RCC 7860 (cell line): Measurements from ENCODE around the gene BACH1.
A peak's percentile ranks its signal among the peaks of the same experiment; 100 is the strongest.

Experiments
- DNase-seq: peaks from one replicate; pipeline ENCODE4 v3.0.0-alpha.2; 2015; ENCODE audit warnings: low spot score
- FAIRE-seq: peaks from 2 replicates; lab custom pipeline; 2012; peaks lifted over from hg19 to GRCh38; lab: Jason Lieb, UNC

Gene BACH1

DNA sequence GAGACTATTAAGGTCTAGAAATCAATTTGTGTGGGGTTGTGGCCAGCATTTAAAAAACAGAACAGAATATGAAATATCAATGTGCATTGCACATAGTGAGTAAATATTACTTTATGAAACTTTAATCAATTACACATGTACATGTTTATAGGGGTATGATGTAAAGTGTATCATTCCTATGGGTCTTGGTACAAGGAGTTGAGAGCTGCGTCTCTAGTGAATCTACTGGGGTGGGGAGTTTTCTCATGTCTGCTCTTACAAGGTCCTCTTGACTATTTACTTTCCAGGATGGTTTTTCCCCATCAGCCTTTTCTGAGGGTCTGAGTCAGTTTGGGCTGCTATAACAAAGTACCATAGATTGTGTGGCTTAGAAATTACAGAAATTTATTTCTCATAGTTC, 75.8 kb downstream of the BACH1 start:
- FAIRE-seq (no peak), DNase-seq (no peak)

DNA sequence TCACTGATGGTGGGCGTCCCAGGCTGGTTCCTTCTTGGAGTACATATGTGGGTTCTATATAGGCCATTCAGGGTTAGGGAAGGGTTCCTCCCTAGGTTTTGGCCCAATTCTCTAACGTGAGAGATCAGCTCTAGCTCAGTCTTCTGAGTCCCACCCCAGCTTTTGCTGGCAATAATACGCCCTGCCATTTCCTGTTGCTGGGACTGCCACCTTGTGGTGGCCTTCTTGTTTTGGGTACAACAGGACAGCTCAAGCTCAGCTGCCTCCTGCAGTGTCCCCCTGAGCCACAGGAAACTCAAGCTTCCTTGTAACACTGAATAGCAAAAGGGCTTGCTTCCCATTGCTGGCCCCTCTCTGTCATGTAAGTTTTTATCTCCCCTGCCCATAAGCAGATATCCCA, 77.8 kb downstream of the BACH1 start:
- no peak for DNase-seq
- no peak for FAIRE-seq

DNA sequence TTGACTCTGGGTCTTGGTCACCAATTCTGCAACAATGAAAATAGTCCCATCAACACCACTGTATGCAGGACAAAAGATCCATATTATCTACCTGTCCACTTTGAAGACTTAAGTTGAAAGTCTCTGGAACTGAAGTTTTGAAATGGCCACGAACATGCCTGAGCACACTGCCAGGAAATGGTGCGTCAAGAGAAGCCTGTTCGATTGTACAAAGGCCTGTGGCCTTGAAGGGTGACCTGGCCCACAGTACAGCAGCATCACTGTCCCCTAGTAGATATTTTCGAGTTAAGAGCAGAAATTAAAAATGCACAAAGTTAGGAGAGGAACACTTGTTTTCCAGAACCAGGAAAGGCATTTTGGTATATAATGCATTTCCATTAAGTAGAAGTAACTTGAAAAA, 78.5 kb downstream of the BACH1 start:
- DNase-seq (no peak), FAIRE-seq (no peak)

DNA sequence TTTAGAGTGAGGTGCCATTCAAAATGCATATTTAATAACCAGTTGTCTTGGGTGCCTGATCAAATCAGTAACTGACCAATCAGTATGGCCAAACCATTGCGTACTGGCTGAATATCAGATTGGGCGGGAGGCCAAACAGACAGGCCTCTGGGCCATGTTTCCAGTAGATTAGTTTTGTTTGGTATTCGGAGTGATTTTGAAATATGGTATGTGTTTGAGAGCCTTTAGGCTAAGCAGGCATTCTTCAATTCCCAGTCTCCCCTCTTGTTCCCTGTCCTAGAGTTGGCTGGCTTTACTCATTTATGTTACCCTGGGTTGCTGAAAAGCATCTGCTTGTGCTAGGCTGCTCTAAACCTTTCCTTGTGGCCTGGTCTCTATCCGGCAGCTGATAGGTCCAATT, 80.1 kb downstream of the BACH1 start:
- DNase-seq: no peak
- FAIRE-seq: no peak

DNA sequence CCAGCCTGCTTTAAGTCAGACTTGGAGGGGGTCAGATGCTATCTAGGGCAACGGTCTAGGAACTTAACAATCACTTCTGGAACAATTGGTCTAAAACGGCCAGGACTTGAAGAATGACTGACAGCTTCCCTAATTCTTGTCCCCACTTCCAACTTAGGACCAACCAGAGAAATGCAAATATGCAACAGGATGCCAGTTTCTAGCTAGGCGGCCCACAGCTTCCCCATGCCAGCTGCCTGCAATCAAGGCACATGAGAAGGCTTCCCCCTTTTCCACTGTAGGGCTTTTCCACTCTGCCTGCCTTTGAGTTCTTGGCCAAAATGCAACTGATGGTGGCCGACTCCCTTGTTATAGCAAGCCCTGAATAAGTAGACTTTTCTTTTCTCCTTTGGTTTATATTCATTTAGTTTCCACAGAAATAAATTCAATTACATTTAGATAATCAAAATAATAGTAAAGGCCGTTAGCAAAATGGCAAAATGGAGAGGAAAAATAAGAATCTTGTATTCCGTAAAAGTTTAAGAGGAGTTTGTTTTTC, 80.9 kb downstream of the BACH1 start:
- FAIRE-seq: no peak
- DNase-seq: no peak

DNA sequence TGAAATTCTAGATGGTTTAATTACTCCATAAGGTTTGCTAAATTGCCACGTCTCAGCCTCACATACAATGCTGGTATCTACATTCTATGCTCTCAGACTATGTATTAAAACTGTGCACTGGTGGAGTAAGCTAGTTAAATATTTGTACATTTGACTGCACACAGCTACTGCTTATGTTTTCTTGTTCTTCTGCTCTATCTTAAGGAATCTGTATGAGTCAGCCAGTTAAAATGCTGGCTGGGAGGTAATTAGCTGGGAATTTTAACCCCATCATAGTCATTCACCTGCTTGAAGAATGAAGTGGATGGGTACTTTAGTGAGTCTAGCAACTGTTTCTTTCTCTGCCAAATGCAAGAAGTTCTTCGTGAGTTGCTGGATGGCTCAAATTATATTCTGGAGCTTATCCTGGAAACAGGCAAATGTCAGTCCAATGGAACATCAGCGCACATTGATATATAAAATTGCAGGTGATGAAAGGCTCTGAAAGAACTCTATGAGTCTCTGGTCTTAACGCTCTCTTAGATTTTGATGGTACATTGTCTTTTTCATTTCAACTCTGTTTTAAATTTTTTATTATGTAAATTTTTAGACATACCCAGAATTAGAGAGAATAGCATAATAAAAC, 83.4 kb downstream of the BACH1 start:
- peak; percentile 91 for FAIRE-seq
- peak; percentile 82 for DNase-seq

DNA sequence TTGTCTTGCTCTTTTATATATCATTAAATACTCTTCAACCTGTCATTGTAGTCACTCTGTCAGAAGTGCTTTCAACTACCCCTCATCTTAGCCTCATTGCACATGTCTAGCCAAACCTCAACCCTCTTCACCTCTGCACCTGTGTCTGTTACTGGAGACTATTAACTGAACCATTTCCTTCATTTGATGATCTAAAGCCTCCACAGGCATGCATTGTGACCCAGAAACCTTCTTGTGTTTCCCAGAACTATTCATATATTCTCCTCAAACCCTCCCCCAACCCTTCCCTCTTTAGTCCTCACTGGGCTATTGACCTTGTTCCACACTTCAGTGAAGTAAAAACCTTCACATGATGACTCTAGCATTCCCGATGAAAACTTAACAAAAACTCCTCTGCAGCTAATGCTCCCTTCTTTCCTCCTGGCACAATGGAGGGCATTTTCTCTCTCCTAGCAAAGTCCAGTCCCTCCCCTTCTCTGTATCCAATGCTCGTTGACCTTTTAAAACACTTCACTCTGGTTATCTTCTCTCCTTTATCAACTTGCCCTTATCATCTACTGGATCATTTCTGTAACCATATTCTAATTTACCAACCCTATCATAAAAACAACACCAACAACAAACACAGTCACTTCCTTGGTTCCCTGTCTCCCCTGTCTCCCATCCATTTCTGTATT, 86.1 kb downstream of the BACH1 start:
- DNase-seq (no peak), FAIRE-seq (no peak)

DNA sequence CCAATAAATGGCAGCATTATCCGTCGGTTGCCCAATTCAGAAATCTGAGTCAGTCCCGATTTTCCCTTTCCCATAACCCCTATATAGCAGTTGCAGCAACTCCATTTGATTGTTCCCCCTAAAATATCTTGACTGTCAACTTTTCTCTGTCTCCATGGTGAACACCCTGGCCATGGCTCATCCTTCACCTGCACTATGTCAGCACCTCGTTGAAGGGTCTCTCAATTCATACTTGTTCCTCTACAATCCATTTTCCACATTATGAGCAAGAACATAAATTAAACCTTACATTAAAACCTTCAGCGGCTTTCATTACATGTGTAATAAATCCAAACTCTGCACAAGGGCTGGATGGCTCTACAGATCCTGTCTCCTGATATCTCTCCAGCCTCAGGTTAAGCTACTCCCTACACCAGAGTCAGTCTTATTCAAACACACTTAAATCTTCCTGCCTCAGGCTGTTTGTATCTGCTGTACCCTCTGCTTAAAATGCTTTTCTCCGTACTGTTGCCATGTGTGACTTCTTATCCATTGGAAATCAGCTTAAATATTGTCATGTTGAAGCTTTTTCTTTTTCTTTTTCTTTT, 87.3 kb downstream of the BACH1 start:
- FAIRE-seq (no peak), DNase-seq (no peak)

DNA sequence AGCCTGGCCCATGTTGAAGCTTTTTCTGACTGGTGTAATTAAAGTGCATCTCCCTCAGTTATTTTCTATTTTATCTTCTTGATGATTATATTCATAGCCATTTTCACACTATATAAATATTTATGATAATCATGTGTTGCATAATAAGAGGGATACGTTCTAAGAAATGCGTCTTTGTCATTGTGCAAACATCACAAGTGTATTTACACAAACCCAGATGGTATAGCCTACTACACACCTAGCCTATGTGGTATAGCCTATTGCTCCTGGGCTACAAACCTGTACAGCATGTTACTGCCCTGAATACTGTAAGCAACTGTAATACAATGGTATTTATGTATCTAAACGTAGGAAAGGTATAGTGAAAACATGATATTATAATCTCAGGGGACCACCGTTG, 88.1 kb downstream of the BACH1 start:
- FAIRE-seq: no peak
- no peak for DNase-seq

DNA sequence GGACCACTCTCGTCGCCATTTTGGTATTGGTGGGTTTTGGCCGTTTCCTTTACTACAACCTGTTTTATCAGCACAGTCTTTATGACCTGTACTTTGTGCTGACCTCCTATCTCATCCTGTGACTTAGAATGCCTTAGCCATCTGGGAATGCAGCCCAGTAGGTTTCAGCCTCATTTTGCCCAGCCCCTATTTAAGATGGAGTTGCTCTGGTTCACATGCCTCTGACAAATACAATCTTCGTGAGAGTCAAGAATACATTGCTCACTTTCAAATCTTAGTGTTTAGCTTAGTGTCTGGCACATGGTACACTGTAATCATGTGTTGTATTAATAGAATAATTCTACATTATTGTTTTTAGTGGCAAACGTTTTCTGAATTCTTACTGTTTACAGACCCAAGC, 88.9 kb downstream of the BACH1 start:
- FAIRE-seq (no peak), DNase-seq (no peak)

DNA sequence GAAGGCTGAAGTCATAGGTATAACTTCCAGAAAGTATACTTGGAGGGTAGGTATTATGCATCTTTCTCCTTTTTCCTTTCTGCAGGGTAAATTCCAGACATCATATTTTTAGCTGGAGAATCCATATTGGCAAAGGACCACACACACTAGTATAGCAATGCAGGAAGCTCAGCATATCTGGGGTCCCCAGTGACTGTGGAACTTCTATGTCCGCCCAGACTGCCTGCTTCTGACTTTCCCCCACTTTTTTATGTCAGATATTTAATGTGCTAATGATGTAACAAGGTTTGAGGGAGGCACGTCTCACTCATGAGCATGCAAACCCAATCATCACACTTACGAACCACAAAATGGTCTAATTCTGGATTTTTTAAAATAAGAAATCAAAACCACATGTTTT, 90.4 kb downstream of the BACH1 start:
- FAIRE-seq (no peak), DNase-seq (no peak)

DNA sequence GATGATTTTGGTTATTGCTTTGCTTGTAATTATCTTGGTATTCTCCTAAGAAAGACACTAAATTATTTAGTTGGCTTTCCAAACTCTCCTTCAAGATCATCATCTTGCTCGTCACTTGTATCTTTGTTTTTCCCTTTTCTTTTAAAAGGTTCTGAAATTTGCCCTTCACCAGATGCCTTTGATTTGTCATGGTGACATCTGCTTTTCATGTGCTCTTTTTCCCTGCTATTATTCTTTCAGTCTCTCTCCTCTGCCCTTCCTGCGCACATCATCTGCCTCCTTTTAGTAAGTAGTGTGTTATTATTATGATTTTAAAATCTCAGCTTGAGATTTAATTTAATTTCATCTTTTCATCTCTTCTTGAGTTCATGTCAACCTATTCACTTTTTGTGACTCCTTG, 92.1 kb downstream of the BACH1 start:
- DNase-seq: no peak
- no peak for FAIRE-seq

DNA sequence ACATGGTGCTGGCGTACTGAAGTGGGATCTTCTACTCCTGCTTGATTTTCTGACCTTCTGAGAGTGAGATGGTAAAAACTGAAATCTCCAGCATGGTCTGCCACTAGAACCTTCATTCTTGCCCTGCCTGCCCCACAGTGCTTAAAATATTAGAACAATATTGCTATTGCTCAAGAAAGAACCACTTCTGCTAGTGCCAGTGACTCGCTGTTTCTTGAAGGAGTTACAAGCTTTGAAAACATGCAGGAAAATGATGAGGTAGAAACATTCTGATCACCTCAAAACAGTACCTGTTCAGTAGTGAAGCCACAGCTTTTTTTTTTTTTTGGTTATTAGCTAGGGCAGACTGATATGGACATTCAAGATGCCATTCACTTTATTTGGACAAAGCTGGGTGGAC, 95.3 kb downstream of the BACH1 start:
- no peak for FAIRE-seq
- DNase-seq: no peak
